AG04450 (cell line): ENCODE results near the gene COPZ1. TPM values are rescaled to one million over a fixed set of nuclear protein-coding genes. Genes with fewer than 3 reads are reported as not detected.

Source experiments
- CTCF ChIA-PET: fragments of 300-600, 350-600 bp; formaldehyde crosslinking; extraction: SDS; loops from one replicate; lab custom pipeline; 2022; ENCODE audit warnings: antibody characterized with exemption, inconsistent platforms; lab: Charles Lee
- POLR2A ChIA-PET: fragments of 350-600 bp; formaldehyde crosslinking; extraction: SDS; loops from one replicate; lab custom pipeline; 2021; ENCODE audit warnings: antibody characterized with exemption, inconsistent platforms; lab: Yijun Ruan, JAX
- DNase-seq: peaks from one replicate; pipeline ENCODE4 v3.0.0-alpha.2; 2011; ENCODE audit warnings: low read depth, low spot score
- H3K27ac ChIP-seq: one replicate; pipeline ENCODE4 v1.5.1; 2012; ENCODE audit warnings: low read depth, low read length, control low read depth
- H3K27me3 ChIP-seq: one replicate; pipeline ENCODE4 v1.6.0; 2012; ENCODE audit warnings: low read length; ENCODE audit not compliant: control insufficient read depth, insufficient read depth
- H3K4me3 ChIP-seq: 2 replicates; pipeline ENCODE4 v1.5.1; 2011; ENCODE audit warnings: mild to moderate bottlenecking, low read depth, low read length, control low read depth
- H3K9me3 ChIP-seq: 2 replicates; pipeline ENCODE4 v1.5.1; 2012; ENCODE audit warnings: low read length; ENCODE audit not compliant: control insufficient read depth, insufficient read depth
- polyA plus RNA-seq: library from polyadenylated mRNA; depleted of rRNA; stranded (reverse); fragments of >200 nt; gene quantifications from 2 replicates; pipeline ENCODE4 v1.2.3, GENCODE V29; 2011
- TF ChIP-seq, protein P1 (sequence below): IDR thresholded peaks from 2 replicates; pipeline ENCODE4 v1.5.1; 2011; ENCODE audit warnings: low read depth, low read length, control low read depth, inconsistent platforms

COPZ1 gene
- polyA plus RNA-seq, 1 experiment, result 404 TPM

DNA sequence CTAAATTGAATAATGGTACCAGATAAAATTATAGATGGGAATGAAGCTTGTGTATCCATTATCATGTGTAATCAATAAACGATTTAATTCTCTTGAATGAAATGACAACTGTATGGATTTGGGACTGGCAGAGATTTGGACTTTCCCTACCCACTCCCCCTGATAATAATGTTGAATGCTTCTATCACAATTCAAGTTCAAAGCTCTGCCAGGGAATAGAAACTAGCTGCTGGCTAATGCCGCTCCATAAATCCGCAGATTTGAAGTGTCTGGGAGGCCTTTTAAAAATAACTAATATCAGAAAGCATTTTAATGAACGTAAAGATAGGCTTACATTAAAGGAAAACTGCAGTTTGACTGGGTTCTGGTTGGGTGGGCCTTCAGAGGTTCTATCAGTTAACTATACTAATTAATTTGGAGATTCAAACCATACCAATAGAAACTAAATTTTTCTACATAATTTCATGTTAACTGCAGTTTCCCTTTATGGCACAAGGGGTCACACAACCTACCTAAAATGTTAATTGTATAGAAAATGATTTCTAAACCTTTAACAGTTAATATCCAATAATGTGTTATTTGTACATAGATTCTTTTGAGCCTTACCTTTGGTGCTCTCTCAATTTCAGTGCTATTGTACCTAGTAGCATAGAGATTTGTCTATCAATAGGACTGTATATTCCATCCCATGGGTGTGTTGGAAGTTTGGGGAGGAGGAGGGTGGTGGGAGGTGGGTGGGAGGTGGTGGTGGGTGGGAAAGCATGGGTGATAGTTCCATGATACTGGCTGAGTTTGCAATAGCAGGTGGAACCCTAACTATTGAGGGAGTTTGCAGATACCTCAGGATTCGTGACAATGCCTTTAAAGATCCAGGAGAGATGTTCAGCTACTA, 39.5 kb upstream of the COPZ1 start:
- TF ChIP-seq, protein P1, sequence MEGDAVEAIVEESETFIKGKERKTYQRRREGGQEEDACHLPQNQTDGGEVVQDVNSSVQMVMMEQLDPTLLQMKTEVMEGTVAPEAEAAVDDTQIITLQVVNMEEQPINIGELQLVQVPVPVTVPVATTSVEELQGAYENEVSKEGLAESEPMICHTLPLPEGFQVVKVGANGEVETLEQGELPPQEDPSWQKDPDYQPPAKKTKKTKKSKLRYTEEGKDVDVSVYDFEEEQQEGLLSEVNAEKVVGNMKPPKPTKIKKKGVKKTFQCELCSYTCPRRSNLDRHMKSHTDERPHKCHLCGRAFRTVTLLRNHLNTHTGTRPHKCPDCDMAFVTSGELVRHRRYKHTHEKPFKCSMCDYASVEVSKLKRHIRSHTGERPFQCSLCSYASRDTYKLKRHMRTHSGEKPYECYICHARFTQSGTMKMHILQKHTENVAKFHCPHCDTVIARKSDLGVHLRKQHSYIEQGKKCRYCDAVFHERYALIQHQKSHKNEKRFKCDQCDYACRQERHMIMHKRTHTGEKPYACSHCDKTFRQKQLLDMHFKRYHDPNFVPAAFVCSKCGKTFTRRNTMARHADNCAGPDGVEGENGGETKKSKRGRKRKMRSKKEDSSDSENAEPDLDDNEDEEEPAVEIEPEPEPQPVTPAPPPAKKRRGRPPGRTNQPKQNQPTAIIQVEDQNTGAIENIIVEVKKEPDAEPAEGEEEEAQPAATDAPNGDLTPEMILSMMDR, result peak; percentile 46
- no peaks in the 10 kb centered on the region for H3K27me3 ChIP-seq
- H3K9me3 ChIP-seq, result no peaks in the 10 kb centered on the region
- ChIA-PET CTCF (interaction anchor here (0.7 to 4.1 kb wide), 15 partner anchors 11 to 539 kb away, joined by 3 to 37 read pairs (median 6); partner anchors contain the start of gene COPZ1), POLR2A (interaction anchor here (1.1 to 2.3 kb wide), 4 partner anchors 23 to 74 kb away, joined by 3 to 12 read pairs (median 6); partner anchors contain the start of gene COPZ1)
- 0 out of 2 replicates have a peak overlapping the region, but pooled peaks have one; percentile 7 for H3K4me3 ChIP-seq
- peak overlapping the region; percentile 31 for H3K27ac ChIP-seq
- DNase-seq, result no peak

DNA sequence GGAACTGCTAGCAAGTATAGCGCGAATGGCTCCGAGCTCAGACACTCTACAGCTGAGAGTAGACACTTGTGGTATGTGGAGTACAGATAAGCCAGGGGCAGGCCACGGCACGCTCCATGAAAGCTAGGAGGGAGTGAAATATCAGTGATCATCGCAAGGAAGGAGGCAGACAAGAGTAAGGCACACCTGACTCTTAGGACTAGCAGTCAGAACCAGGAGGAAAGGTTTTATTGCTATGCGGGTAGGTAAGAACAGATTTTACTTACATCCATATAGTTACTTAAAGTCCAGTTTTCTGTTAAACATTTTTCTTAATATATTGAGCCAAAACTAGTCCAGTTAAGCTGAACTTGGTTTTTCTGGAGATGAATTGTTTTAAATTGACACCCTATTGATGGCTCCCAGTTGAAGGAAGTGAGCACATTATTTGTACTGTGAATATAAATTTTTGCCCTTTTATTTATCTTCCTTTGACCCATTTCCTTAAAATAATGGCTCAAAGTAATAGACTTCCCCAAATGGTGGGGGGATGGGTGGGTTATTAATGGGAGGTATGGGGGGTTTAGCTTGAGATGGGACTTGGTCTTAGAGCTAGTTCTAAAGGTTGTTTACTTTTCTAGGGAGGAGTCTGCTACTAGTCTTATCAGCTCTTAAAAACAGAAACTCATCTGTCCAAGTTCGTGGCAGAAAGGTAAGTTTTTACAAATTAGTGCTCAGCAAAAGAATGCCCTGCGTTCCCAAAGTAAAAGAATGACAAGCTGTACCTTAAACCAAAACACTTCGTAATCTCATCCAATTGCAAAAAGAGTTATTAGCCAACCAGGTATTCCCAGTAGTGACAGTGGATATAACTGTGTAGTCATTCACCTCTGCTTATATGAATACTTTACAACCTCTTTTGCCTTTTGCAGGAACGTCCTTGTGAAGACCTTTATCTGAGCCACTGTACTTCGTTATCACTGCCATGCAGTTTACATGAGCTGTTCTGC, 38.6 kb upstream of the COPZ1 start:
- TF ChIP-seq, protein P1, result no peak
- Histone ChIP-seq H3K27ac (peak overlapping the region; percentile 31), H3K9me3 (no peaks in the 10 kb centered on the region), H3K4me3 (peak overlapping the region; percentile 7; the same call in 1 of the 2 replicates), H3K27me3 (no peaks in the 10 kb centered on the region)
- ChIA-PET CTCF (interaction anchor here (0.7 to 4.1 kb wide), 14 partner anchors 10 to 540 kb away, joined by 3 to 37 read pairs (median 6); partner anchors contain the start of gene COPZ1), POLR2A (interaction anchor here (0.7 to 2.3 kb wide), 12 partner anchors 10 to 93 kb away, joined by 3 to 12 read pairs (median 4); partner anchors contain the start of genes COPZ1 and NFE2)
- DNase-seq, result no peak

GRCh38 chr12:54287261-54288157, 37.4 kb upstream of the COPZ1 start:
- DNase-seq, result no peak
- ChIA-PET CTCF (interaction anchor here (0.6 to 4.1 kb wide), 7 partner anchors 37 to 94 kb away, joined by 3 to 37 read pairs (median 9); partner anchors contain the start of gene COPZ1), POLR2A (interaction anchor here (0.5 to 2.3 kb wide), 11 partner anchors 8 to 1727 kb away, joined by 3 to 12 read pairs (median 6); partner anchors contain the start of genes CBX5, COPZ1 and HNRNPA1)
- Histone ChIP-seq H3K27ac (no peak overlapping the region), H3K9me3 (no peaks in the 10 kb centered on the region), H3K4me3 (no peak overlapping the region), H3K27me3 (no peaks in the 10 kb centered on the region)
- TF ChIP-seq, protein P1, result no peak
